WTC11 (cell line): ENCODE measurements around the gene ZFP62. TPM values are rescaled to one million over a fixed set of nuclear protein-coding genes. Genes with fewer than 3 reads are reported as not detected.

Source experiments
- ATAC-seq: fragments of 200-7000 bp; cut with Tn5 transposase; 2 replicates; pipeline ENCODE4 v1.10.0; 2021; ENCODE audit warnings: mild to moderate bottlenecking, moderate library complexity
- CTCF ChIA-PET: fragments of 300-600 bp; sonication (Branson Sonifier 250); formaldehyde crosslinking; loops from one replicate; lab custom pipeline; 2021; ENCODE audit warnings: antibody characterized with exemption; lab: Charles Lee
- POLR2A ChIA-PET: fragments of 350-600 bp; sonication (Branson Sonifier 250); formaldehyde crosslinking; loops from one replicate; lab custom pipeline; 2021; ENCODE audit warnings: antibody characterized with exemption; lab: Charles Lee
- DNase-seq: peaks from one replicate; pipeline ENCODE4 v3.0.0; 2021; ENCODE audit warnings: low spot score
- H3K27ac Mint-ChIP-seq: 2 replicates; pipeline ENCODE4 v1.8.0; 2021; ENCODE audit warnings: mixed read lengths
- H3K27me3 Mint-ChIP-seq: 2 replicates; pipeline ENCODE4 v1.8.0; 2021; ENCODE audit warnings: low read depth, mild to moderate bottlenecking, moderate library complexity, mixed read lengths
- H3K36me3 Mint-ChIP-seq: 2 replicates; pipeline ENCODE4 v1.8.0; 2021; ENCODE audit warnings: mixed read lengths
- H3K4me1 Mint-ChIP-seq: 2 replicates; pipeline ENCODE4 v1.8.0; 2022; ENCODE audit warnings: mixed read lengths
- H3K4me3 Mint-ChIP-seq: 2 replicates; pipeline ENCODE4 v1.8.0; 2021; ENCODE audit warnings: mild to moderate bottlenecking, moderate library complexity, mixed read lengths
- H3K9me3 Mint-ChIP-seq: 2 replicates; pipeline ENCODE4 v1.8.0; 2021; ENCODE audit warnings: mixed read lengths
- ARID4B ChIP-seq: sonication (generic); formaldehyde crosslinking; IDR thresholded peaks from 2 replicates; pipeline ENCODE4 v1.8.0; 2023; ENCODE audit warnings: missing genetic modification reagents, mild to moderate bottlenecking, borderline replicate concordance
- ATF2 ChIP-seq: sonication (generic); formaldehyde crosslinking; IDR thresholded peaks from 2 replicates; pipeline ENCODE4 v1.8.1; 2022; ENCODE audit warnings: low read depth, missing genetic modification reagents, borderline replicate concordance
- ATF6 ChIP-seq: sonication (generic); formaldehyde crosslinking; IDR thresholded peaks from 2 replicates; pipeline ENCODE4 v1.8.1; 2023; ENCODE audit warnings: mild to moderate bottlenecking, missing genetic modification reagents
- CREM ChIP-seq: sonication (generic); formaldehyde crosslinking; IDR thresholded peaks from 2 replicates; pipeline ENCODE4 v1.8.1; 2022; ENCODE audit warnings: mild to moderate bottlenecking, missing genetic modification reagents, moderate library complexity
- CTCF ChIP-seq: fragments of 200-600 bp; IDR thresholded peaks from 2 replicates; pipeline ENCODE4 v1.8.0; 2022; ENCODE audit warnings: antibody characterized with exemption
- EMX1 ChIP-seq: fragments of 250-450 bp; sonication (Bioruptor Pico); IDR thresholded peaks from 2 replicates; pipeline ENCODE4 v1.8.0; 2021; ENCODE audit warnings: mild to moderate bottlenecking
- ERG ChIP-seq: fragments of 250-450 bp; sonication (Bioruptor Pico); IDR thresholded peaks from 2 replicates; pipeline ENCODE4 v1.8.0; 2021; ENCODE audit warnings: mild to moderate bottlenecking
- HMGXB4 ChIP-seq: sonication (generic); formaldehyde crosslinking; IDR thresholded peaks from 2 replicates; pipeline ENCODE4 v1.8.1; 2023; ENCODE audit warnings: mild to moderate bottlenecking, moderate library complexity, missing genetic modification reagents
- IRF2 ChIP-seq: sonication (generic); formaldehyde crosslinking; IDR thresholded peaks from 2 replicates; pipeline ENCODE4 v1.8.0; 2022; ENCODE audit warnings: low read depth, missing genetic modification reagents, borderline replicate concordance
- MAX ChIP-seq: sonication (generic); formaldehyde crosslinking; IDR thresholded peaks from 2 replicates; pipeline ENCODE4 v1.8.0; 2022; ENCODE audit warnings: mild to moderate bottlenecking, missing genetic modification reagents
- MLX ChIP-seq: sonication (generic); formaldehyde crosslinking; IDR thresholded peaks from 2 replicates; pipeline ENCODE4 v1.8.1; 2023; ENCODE audit warnings: mild to moderate bottlenecking, missing genetic modification reagents, moderate library complexity
- MXD4 ChIP-seq: fragments of 250-450 bp; sonication (Bioruptor Pico); IDR thresholded peaks from 2 replicates; pipeline ENCODE4 v1.8.0; 2021; ENCODE audit warnings: mild to moderate bottlenecking, moderate library complexity, borderline replicate concordance
- RORB ChIP-seq: fragments of 250-450 bp; sonication (Bioruptor Pico); IDR thresholded peaks from 2 replicates; pipeline ENCODE4 v1.9.0; 2021; ENCODE audit warnings: mild to moderate bottlenecking
- TP53 ChIP-seq: sonication (generic); formaldehyde crosslinking; IDR thresholded peaks from 2 replicates; pipeline ENCODE4 v1.8.1; 2023; ENCODE audit warnings: mild to moderate bottlenecking, missing genetic modification reagents
- USF1 ChIP-seq: sonication (generic); formaldehyde crosslinking; IDR thresholded peaks from 2 replicates; pipeline ENCODE4 v1.8.0; 2022; ENCODE audit warnings: mild to moderate bottlenecking, missing genetic modification reagents
- ZMAT4 ChIP-seq: fragments of 250-450 bp; sonication (Bioruptor Pico); IDR thresholded peaks from 2 replicates; pipeline ENCODE4 v1.9.0; 2021; ENCODE audit warnings: mild to moderate bottlenecking
- ZNF232 ChIP-seq: sonication (generic); formaldehyde crosslinking; IDR thresholded peaks from 2 replicates; pipeline ENCODE4 v1.8.0; 2022; ENCODE audit warnings: mild to moderate bottlenecking, missing genetic modification reagents
- ZNF281 ChIP-seq: sonication (generic); formaldehyde crosslinking; IDR thresholded peaks from 2 replicates; pipeline ENCODE4 v1.8.0; 2023; ENCODE audit warnings: mild to moderate bottlenecking, missing genetic modification reagents
- total RNA-seq: library from RNA; stranded (reverse); gene quantifications from 3 replicates; pipeline ENCODE4 v1.2.3, GENCODE V29; 2021

Gene ZFP62
- total RNA-seq, 1 experiment from 2014 or later: 41.2 TPM

GRCh38 chr5:180866985-180867384, 5.9 kb upstream of the ZFP62 start:
- H3K9me3 Mint-ChIP-seq: no peaks in the 10 kb centered on the region
- no peak overlapping the region for H3K27ac Mint-ChIP-seq
- POLR2A ChIA-PET: interaction anchor here (0.5 kb wide), 1 partner anchor 8 kb away, joined by 3 read pairs; no protein-coding TSS in a partner anchor
- no peak for DNase-seq
- H3K36me3 Mint-ChIP-seq: no peaks in the 10 kb centered on the region
- no peak overlapping the region for H3K4me3 Mint-ChIP-seq
- CTCF ChIA-PET: interaction anchor here (0.6 to 1.5 kb wide), 2 partner anchors 82 to 189 kb away, joined by 3 to 4 read pairs; no protein-coding TSS in a partner anchor
- no peak for ATAC-seq
- peaks cover 24% of the 10 kb centered on the region for H3K4me1 Mint-ChIP-seq
- H3K27me3 Mint-ChIP-seq: no peaks in the 10 kb centered on the region; the same call in 1 of the 2 replicates
- TF ChIP-seq CTCF (no peak), MLX (CRISPR knock-in tag) (no peak), USF1 (CRISPR knock-in tag) (no peak), ARID4B (CRISPR knock-in tag) (no peak), RORB (CRISPR knock-in tag) (no peak), CREM (CRISPR knock-in tag) (no peak), ATF6 (CRISPR knock-in tag) (no peak), MXD4 (CRISPR knock-in tag) (no peak), ZMAT4 (CRISPR knock-in tag) (no peak), ZNF232 (CRISPR knock-in tag) (no peak), EMX1 (no peak), IRF2 (no peak), ERG (CRISPR knock-in tag) (no peak), TP53 (no peak), ATF2 (CRISPR knock-in tag) (no peak), MAX (CRISPR knock-in tag) (no peak), HMGXB4 (CRISPR knock-in tag) (no peak), ZNF281 (CRISPR knock-in tag) (no peak)
